ENCODE results near the gene TUBAL3.

GRCh38 chr10:5344746-5345145 is 59.9 kb downstream of the TUBAL3 start:
- no peak for TF ChIP-seq CTCF (IDR thresholded peaks at IDR 0.05; ENCODE audit: low read depth, low read length)
- no peak for TF ChIP-seq MAX (IDR thresholded peaks at IDR 0.05; ENCODE audit: low read depth, low read length)
- no peak for TF ChIP-seq POLR2A (IDR thresholded peaks at IDR 0.05; ENCODE audit: extremely low read depth, insufficient read length)
- no peak for TF ChIP-seq MYC (IDR thresholded peaks at IDR 0.05; ENCODE audit: low read depth, low read length)

Measured in NB4 (cell line).